A549 (cell line): ENCODE results near the gene NT5DC2. TPM values are rescaled to one million over a fixed set of nuclear protein-coding genes. Genes with fewer than 3 reads are reported as not detected.

Experiments used
- ATAC-seq, 2 experiments: fragments of 200-7000 bp in 1 of 2; fragments of >200 bp in 1 of 2; cut with Nextera tagmentation in 1 of 2; cut with Tn5 transposase in 1 of 2; 3 replicates each; pipeline versions ENCODE4 v1.8.0 to v1.9.1; 2018 to 2020; ENCODE audit warnings: mild to moderate bottlenecking in 1 of 2, moderate library complexity in 1 of 2
- CTCF ChIA-PET: fragments of 300-600 bp; sonication (Branson Sonifier 250); formaldehyde crosslinking; extraction: SDS; loops from one replicate; lab custom pipeline; 2021; ENCODE audit warnings: antibody characterized with exemption, inconsistent platforms; lab: Yijun Ruan, JAX
- POLR2A ChIA-PET: fragments of 350-600 bp; formaldehyde crosslinking; extraction: SDS; loops from one replicate; lab custom pipeline; 2021; ENCODE audit warnings: antibody characterized with exemption, inconsistent platforms; lab: Yijun Ruan, JAX
- DNase-seq, 2 experiments: peaks; one replicate each; pipeline versions ENCODE4 v3.0.0 to v3.0.0-alpha.2; 2011 to 2016; ENCODE audit warnings: low read depth in 1 of 2, low spot score in 1 of 2
- FAIRE-seq: peaks from 2 replicates; lab custom pipeline; 2011; peaks lifted over from hg19 to GRCh38; lab: Jason Lieb, UNC
- H3K27ac ChIP-seq, 2 experiments: fragments of >200 bp; sonication (Bioruptor Twin); formaldehyde crosslinking; 3 replicates each; pipeline ENCODE4 v1.5.1; 2016 to 2017
- H3K4me1 ChIP-seq: fragments of >200 bp; sonication (Bioruptor Twin); formaldehyde crosslinking; 3 replicates; pipeline ENCODE4 v1.6.1; 2016
- H3K4me2 ChIP-seq: fragments of >200 bp; sonication (Bioruptor Twin); formaldehyde crosslinking; 3 replicates; pipeline ENCODE4 v1.6.1; 2016
- H3K4me3 ChIP-seq: fragments of >200 bp; sonication (Bioruptor Twin); formaldehyde crosslinking; 3 replicates; pipeline ENCODE4 v1.5.1; 2016
- H3K9me3 ChIP-seq: fragments of >200 bp; sonication (Bioruptor Twin); formaldehyde crosslinking; 3 replicates; pipeline ENCODE4 v1.6.1; 2016
- BCL3 ChIP-seq: fragments of >200 bp; sonication (Bioruptor Twin); formaldehyde crosslinking; IDR thresholded peaks from 3 replicates; pipeline ENCODE4 v1.6.1; 2016
- BHLHE40 ChIP-seq: IDR thresholded peaks from 2 replicates; pipeline ENCODE4 v1.6.1; 2012; ENCODE audit warnings: low read depth, low read length, inconsistent platforms
- CEBPB ChIP-seq, 2 experiments: fragments of >200 bp in 1 of 2; sonication (Bioruptor Twin) in 1 of 2; formaldehyde crosslinking in 1 of 2; IDR thresholded peaks; 2 replicates each; pipeline ENCODE4 v1.6.1; 2012 to 2016
- EHMT2 ChIP-seq: fragments of 200-600 bp; sonication (generic); IDR thresholded peaks from 2 replicates; pipeline ENCODE4 v1.6.1; 2016; ENCODE audit warnings: antibody characterized with exemption, low read depth, mild to moderate bottlenecking, moderate library complexity
- ESRRA ChIP-seq: fragments of 150-350 bp; IDR thresholded peaks from 2 replicates; pipeline ENCODE4 v1.6.1; 2014; ENCODE audit warnings: mild to moderate bottlenecking, low read length, borderline replicate concordance
- FOSB ChIP-seq: fragments of 250-450 bp; sonication (Bioruptor Pico); IDR thresholded peaks from 2 replicates; pipeline ENCODE4 v1.5.0; 2020; ENCODE audit warnings: mild to moderate bottlenecking, moderate library complexity
- FOSL2 ChIP-seq, 2 experiments: fragments of 450-650 bp in 1 of 2; fragments of >200 bp in 1 of 2; sonication (Bioruptor Twin) in 1 of 2; formaldehyde crosslinking; IDR thresholded peaks; 2 replicates each; pipeline versions ENCODE4 v1.5.0 to v1.6.1; 2016 to 2020; ENCODE audit warnings: mild to moderate bottlenecking in 1 of 2, moderate library complexity in 1 of 2
- FOXS1 ChIP-seq: fragments of 250-450 bp; sonication (Bioruptor Pico); IDR thresholded peaks from 2 replicates; pipeline ENCODE4 v1.5.0; 2020; ENCODE audit warnings: mild to moderate bottlenecking, moderate library complexity
- HOXA7 ChIP-seq: fragments of 250-450 bp; sonication (Bioruptor Pico); IDR thresholded peaks from 2 replicates; pipeline ENCODE4 v1.5.0; 2020; ENCODE audit warnings: mild to moderate bottlenecking, moderate library complexity
- HOXB5 ChIP-seq: fragments of 250-450 bp; sonication (Bioruptor Pico); IDR thresholded peaks from 2 replicates; pipeline ENCODE4 v1.5.0; 2020; ENCODE audit warnings: mild to moderate bottlenecking, moderate library complexity
- KDM1A ChIP-seq: fragments of 200-600 bp; sonication (generic); IDR thresholded peaks from 2 replicates; pipeline ENCODE4 v1.6.1; 2016; ENCODE audit warnings: low read depth, mild to moderate bottlenecking
- KDM5A ChIP-seq: fragments of 200-600 bp; sonication (generic); IDR thresholded peaks from 2 replicates; pipeline ENCODE4 v1.6.1; 2016; ENCODE audit warnings: antibody characterized with exemption, mild to moderate bottlenecking
- MAFK ChIP-seq: fragments of 450-650 bp; IDR thresholded peaks from 2 replicates; pipeline ENCODE4 v1.6.1; 2014; ENCODE audit not compliant: partially characterized antibody
- MYC ChIP-seq: IDR thresholded peaks from 2 replicates; pipeline ENCODE4 v1.6.1; 2012; ENCODE audit warnings: mild to moderate bottlenecking, inconsistent platforms, low read length, improper control_type of control experiment, borderline replicate concordance
- PBX3 ChIP-seq: IDR thresholded peaks from 2 replicates; pipeline ENCODE4 v1.6.1; 2012
- POLR2A ChIP-seq: IDR thresholded peaks from 2 replicates; pipeline ENCODE4 v1.6.1; 2012; ENCODE audit warnings: mild to moderate bottlenecking, low read length
- RCOR1 ChIP-seq: fragments of 150-350 bp; IDR thresholded peaks from 2 replicates; pipeline ENCODE4 v1.6.1; 2014; ENCODE audit warnings: antibody characterized with exemption, low read length, low read depth
- REST ChIP-seq: fragments of 200-600 bp; sonication (generic); IDR thresholded peaks from 2 replicates; pipeline ENCODE4 v1.6.1; 2016; ENCODE audit warnings: antibody characterized with exemption, mild to moderate bottlenecking, moderate library complexity
- SMC3 ChIP-seq: fragments of >200 bp; sonication (Bioruptor Twin); formaldehyde crosslinking; IDR thresholded peaks from 3 replicates; pipeline ENCODE4 v1.6.1; 2018; ENCODE audit warnings: inconsistent platforms
- ZC3H11A ChIP-seq: fragments of 450-650 bp; IDR thresholded peaks from 2 replicates; pipeline ENCODE4 v1.6.1; 2014; ENCODE audit warnings: antibody characterized with exemption, mild to moderate bottlenecking
- ZFP36 ChIP-seq: fragments of 450-650 bp; IDR thresholded peaks from 2 replicates; pipeline ENCODE4 v1.6.1; 2014; ENCODE audit warnings: borderline replicate concordance; ENCODE audit not compliant: partially characterized antibody
- ZNF302 ChIP-seq: fragments of 250-450 bp; sonication (Bioruptor Pico); IDR thresholded peaks from 2 replicates; pipeline ENCODE4 v1.9.0; 2021; ENCODE audit warnings: inconsistent platforms, mild to moderate bottlenecking, moderate library complexity
- WGBS: methylation state at CpG from one replicate; pipeline ENCODE4 v1.1.6; 2017; ENCODE audit errors: missing lambda C conversion rate; 5-methylcytosine and 5-hydroxymethylcytosine counted together
- polyA plus RNA-seq, 4 experiments: library from polyadenylated mRNA; depleted of rRNA in 3 of 4; stranded (reverse); fragments of >200 nt; fragmentation: RNase III in 1 of 4; extraction: RNeasy Plus Mini Kit Qiagen cat#74134 plus additional on column Dnase treatment in 1 of 4; gene quantifications; 2 replicates in 3 of 4; 3 replicates in 1 of 4; pipeline ENCODE4 v1.2.3, GENCODE V29; 2011 to 2017

Gene NT5DC2
- polyA plus RNA-seq, 2 of the 4 experiments (the other 2 are of a cell fraction) = 23.2 to 81.1 TPM

GRCh38 chr3:52490035-52490938 is 43.4 kb downstream of the NT5DC2 start:
- CTCF ChIA-PET = interaction anchor here (1.1 to 2.7 kb wide), 3 partner anchors 14 to 43 kb away, joined by 3 to 14 read pairs (median 5); no protein-coding TSS in a partner anchor
- H3K9me3 ChIP-seq = no peaks in the 10 kb centered on the region
- H3K27ac ChIP-seq = no peak overlapping the region
- no peak overlapping the region for H3K4me3 ChIP-seq
- no peak for DNase-seq
- H3K4me1 ChIP-seq = no peaks in the 10 kb centered on the region
- H3K4me2 ChIP-seq = no peak overlapping the region
- POLR2A ChIA-PET = no interaction called here
- TF ChIP-seq KDM5A = no peak
- no peak for TF ChIP-seq SMC3
- TF ChIP-seq CEBPB (IDR thresholded peaks at IDR 0.05) = no peak
- TF ChIP-seq BCL3 = no peak
- TF ChIP-seq ZFP36 = no peak
- no peak for TF ChIP-seq PBX3
- no peak for TF ChIP-seq MAFK
- TF ChIP-seq RCOR1 = no peak
- no peak for TF ChIP-seq FOXS1 (CRISPR knock-in tag)
- TF ChIP-seq FOSB = no peak
- no peak for TF ChIP-seq HOXA7 (CRISPR knock-in tag)
- no peak for TF ChIP-seq POLR2A
- TF ChIP-seq FOSL2 (IDR thresholded peaks at IDR 0.05) = no peak
- TF ChIP-seq FOSL2 (CRISPR knock-in tag; IDR thresholded peaks at IDR 0.05) = no peak
- no peak for TF ChIP-seq KDM1A
- no peak for TF ChIP-seq BHLHE40
- TF ChIP-seq HOXB5 (CRISPR knock-in tag) = no peak
- no peak for TF ChIP-seq ESRRA
- no peak for TF ChIP-seq REST
- TF ChIP-seq, all 56 proteins: peak for 0
- ATAC-seq = no peak
- 92% methylated on average over 12 of the region's 22 CpGs for WGBS
- no peak for FAIRE-seq

GRCh38 chr3:52489453-52489852 is 44.2 kb downstream of the NT5DC2 start:
- ChIA-PET CTCF (interaction anchor here (1.9 to 2.1 kb wide), 2 partner anchors 17 to 42 kb away, joined by 5 to 15 read pairs; no protein-coding TSS in a partner anchor), POLR2A (no interaction called here)
- H3K27ac ChIP-seq = no peak overlapping the region
- no peaks in the 10 kb centered on the region for H3K4me1 ChIP-seq
- H3K4me3 ChIP-seq = no peak overlapping the region
- no peak for ATAC-seq
- no peak for FAIRE-seq
- TF ChIP-seq BHLHE40 = no peak
- TF ChIP-seq EHMT2 = no peak
- TF ChIP-seq ZC3H11A = no peak
- no peak for TF ChIP-seq MYC
- no peak for TF ChIP-seq ZNF302 (CRISPR knock-in tag)
- DNase-seq = no peak
- H3K9me3 ChIP-seq = no peaks in the 10 kb centered on the region
- 93% methylated on average over 8 of the region's 18 CpGs for WGBS
- H3K4me2 ChIP-seq = no peak overlapping the region
